ENCODE measurements around the gene STIM1.

GRCh38 chr11:4059424-4059823 is 204.0 kb downstream of the STIM1 start:
- TF ChIP-seq EZH2 (IDR thresholded peaks at IDR 0.05) (no peak), POLR2AphosphoS5 (IDR thresholded peaks at IDR 0.05; ENCODE audit: borderline replicate concordance, low read depth, low read length) (no peak)
